HUES48 (cell line): Measurements from ENCODE around the gene HOXA13.

ENCODE experiments used
- H3K27ac ChIP-seq: one replicate; pipeline ENCODE4 v1.7.0; 2013; ENCODE audit warnings: low read depth, low read length, inconsistent platforms
- H3K27me3 ChIP-seq: 2 replicates; pipeline ENCODE4 v1.6.1; 2013; ENCODE audit warnings: mild to moderate bottlenecking, low read length; ENCODE audit not compliant: control insufficient read depth, insufficient read depth
- H3K36me3 ChIP-seq: 2 replicates; pipeline ENCODE4 v1.6.1; 2013; ENCODE audit warnings: low read length; ENCODE audit not compliant: control insufficient read depth, insufficient read depth
- H3K4me1 ChIP-seq: 2 replicates; pipeline ENCODE4 v1.6.1; 2013; ENCODE audit warnings: mild to moderate bottlenecking, low read length; ENCODE audit not compliant: control insufficient read depth, insufficient read depth
- H3K4me3 ChIP-seq: 2 replicates; pipeline ENCODE4 v1.5.1; 2013; ENCODE audit warnings: mild to moderate bottlenecking, low read depth, low read length
- H3K9ac ChIP-seq: 2 replicates; pipeline ENCODE4 v1.6.1; 2013; ENCODE audit warnings: mild to moderate bottlenecking, low read depth, low read length, moderate library complexity
- H3K9me3 ChIP-seq: 2 replicates; pipeline ENCODE4 v1.6.1; 2013; ENCODE audit warnings: low read length; ENCODE audit not compliant: control insufficient read depth, insufficient read depth

HOXA13 gene

DNA sequence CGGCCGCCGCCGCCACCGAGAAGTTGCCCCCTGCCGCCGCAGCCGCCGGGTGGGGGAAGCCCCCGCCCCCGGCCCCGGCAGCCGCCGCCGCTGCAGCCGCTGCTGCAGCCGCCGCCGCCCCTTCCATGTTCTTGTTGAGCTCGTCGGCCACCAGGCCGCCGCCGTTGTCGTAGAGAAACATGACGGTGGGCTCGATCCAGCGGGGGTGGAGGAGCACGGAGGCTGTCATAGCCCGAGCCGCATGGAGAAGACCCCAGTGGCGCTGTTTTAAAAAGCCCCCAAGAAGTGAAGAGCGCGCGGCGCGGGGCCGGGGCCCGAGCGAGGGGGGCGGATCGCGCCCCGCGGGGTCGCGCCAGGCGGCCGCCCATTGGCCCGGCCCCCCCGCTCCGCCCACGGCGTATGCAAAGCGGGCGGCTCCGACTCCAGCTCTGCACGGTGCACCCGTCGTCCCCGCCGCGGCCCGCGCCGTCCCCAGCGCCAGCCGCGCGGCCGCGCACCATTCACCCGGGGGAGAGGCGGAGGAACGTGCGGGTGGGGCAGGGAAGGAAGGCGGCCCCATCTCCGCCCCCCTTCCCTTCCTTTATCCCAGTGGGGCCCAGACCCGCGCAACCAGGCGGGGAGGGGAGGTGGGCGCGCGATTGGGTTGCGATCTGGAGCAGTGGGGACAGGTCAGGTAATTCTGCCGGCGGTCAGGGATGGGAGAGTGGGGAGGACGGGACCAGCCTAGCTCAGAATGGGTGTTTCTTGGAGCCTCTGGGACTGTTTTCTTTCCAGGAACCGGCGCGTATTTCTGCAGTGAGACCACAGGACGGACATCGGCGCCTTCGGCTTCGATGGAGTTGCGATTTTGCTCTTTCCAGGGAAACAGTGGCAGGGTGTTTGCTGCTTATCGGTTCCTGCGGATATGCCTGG, at the start of gene HOXA13:
Gene HOXA13, minus strand, starts transcription at position 243 of the 912 bp plus-strand sequence. Its CDS starts 14 bp downstream, at position 229.
- Histone ChIP-seq H3K27ac (no peak within 1 kb of the TSS), H3K27me3 (peaks cover 100% of the 10 kb centered on the region), H3K36me3 (no peaks in the 10 kb centered on the region), H3K4me1 (peaks cover 5% of the 10 kb centered on the region; the same call in 1 of the 2 replicates), H3K9me3 (no peaks in the 10 kb centered on the region), H3K9ac (no peak within 1 kb of the TSS), H3K4me3 (peak within 1 kb of the TSS; percentile 33; the same call in 1 of the 2 replicates)

DNA sequence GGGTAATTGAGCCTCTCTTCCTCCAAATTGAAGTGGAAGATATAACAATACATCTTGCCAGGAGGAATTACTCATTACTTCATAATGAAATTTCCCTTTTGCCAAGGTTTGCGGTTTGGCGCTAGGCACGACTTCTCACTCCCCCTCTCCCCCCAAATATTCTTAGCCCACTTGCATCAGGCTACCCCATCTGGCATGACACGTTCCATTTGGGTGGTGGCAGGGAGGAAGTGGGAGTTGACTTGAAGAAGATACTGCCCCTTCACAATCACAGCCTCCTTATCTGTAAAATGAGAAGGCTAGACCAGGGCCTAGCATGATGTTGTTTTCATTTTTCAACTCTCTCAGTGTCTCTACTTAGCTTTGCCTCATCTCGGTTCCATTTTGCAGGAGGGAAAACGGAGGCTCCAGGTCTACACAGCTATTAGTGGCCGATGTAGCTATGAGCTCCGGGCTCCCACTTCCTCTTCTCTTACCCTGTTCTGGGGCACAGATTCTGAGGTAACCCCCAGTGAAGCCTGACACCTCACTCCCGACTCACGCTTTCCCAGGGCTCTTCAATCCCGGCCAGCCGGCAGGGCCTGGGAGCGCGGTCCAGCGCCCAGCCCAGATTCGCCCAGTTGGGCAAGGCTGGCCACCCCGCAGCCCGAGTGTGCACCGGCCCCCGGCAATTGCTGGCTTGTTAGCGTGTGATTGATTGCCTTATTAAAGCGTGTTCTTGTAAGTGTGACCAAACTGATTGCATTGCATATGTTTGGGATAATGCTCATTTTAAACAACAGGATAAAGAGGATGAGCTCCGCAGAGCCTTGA, 49.2 kb upstream of the HOXA13 start:
- Histone ChIP-seq H3K4me1 (peaks cover 28% of the 10 kb centered on the region), H3K9me3 (no peaks in the 10 kb centered on the region), H3K9ac (no peak overlapping the region), H3K27ac (no peak overlapping the region), H3K27me3 (peaks cover 100% of the 10 kb centered on the region), H3K36me3 (no peaks in the 10 kb centered on the region), H3K4me3 (no peak overlapping the region)

DNA sequence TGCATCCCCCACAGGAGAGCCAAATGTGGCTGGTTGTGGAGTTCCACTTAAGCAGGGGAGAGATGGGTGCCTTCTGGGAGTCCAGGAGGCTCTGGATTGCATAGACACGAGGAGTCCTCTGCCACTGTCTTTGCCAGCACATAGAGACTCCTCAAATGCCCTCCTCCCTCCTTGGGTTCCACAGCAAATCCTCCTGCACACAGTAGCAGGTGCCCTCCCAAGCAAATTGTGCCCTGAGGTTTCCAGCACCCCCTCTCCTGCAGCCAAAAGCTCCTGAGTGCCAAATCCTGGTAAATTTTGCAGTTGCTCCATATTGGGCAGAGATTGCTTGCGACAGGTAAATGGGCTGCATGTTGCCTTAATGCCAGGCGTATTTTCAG, 48.5 kb upstream of the HOXA13 start:
- H3K36me3 ChIP-seq, result no peaks in the 10 kb centered on the region
- no peak overlapping the region for H3K27ac ChIP-seq
- H3K4me3 ChIP-seq, result no peak overlapping the region
- no peak overlapping the region for H3K9ac ChIP-seq
- peaks cover 33% of the 10 kb centered on the region for H3K4me1 ChIP-seq
- H3K27me3 ChIP-seq, result peaks cover 100% of the 10 kb centered on the region
- no peaks in the 10 kb centered on the region for H3K9me3 ChIP-seq

GRCh38 chr7:27247452-27248426, 47.8 kb upstream of the HOXA13 start:
- Histone ChIP-seq H3K36me3 (no peaks in the 10 kb centered on the region), H3K9me3 (no peaks in the 10 kb centered on the region), H3K9ac (no peak overlapping the region), H3K4me3 (no peak overlapping the region), H3K4me1 (peaks cover 38% of the 10 kb centered on the region), H3K27me3 (peaks cover 100% of the 10 kb centered on the region), H3K27ac (no peak overlapping the region)

GRCh38 chr7:27247000-27247399, 47.1 kb upstream of the HOXA13 start:
- H3K9me3 ChIP-seq, result no peaks in the 10 kb centered on the region

DNA sequence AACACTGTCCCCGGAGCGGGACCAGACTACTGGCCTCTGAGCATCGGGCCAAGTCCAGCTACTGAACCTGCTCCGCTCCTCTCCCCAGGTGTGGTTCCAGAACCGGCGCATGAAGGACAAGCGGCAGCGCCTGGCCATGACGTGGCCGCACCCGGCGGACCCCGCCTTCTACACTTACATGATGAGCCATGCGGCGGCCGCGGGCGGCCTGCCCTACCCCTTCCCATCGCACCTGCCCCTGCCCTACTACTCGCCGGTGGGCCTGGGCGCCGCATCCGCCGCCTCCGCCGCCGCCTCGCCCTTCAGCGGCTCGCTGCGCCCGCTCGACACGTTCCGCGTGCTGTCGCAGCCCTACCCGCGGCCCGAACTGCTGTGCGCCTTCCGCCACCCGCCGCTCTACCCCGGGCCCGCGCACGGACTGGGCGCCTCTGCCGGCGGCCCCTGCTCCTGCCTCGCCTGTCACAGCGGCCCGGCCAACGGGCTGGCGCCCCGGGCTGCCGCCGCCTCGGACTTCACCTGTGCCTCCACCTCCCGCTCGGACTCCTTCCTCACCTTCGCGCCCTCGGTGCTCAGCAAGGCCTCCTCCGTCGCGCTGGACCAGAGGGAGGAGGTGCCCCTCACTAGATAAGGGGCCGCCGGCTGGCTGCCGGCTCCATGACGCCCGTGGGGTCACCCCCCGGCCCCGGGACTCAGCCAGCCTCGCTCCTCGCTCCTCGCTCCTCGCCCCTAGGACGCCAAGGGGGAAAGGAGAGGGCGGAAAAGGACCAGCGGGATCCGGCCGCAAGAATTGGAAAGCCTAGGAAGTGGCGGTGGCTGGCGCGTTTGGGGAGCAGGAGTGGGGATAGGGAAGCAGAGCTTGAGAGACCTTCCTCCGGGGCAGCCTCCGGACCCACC, 46.2 kb upstream of the HOXA13 start:
- Histone ChIP-seq H3K27ac (no peak overlapping the region), H3K9me3 (no peaks in the 10 kb centered on the region), H3K27me3 (peaks cover 100% of the 10 kb centered on the region), H3K4me3 (peak overlapping the region; percentile 28; the same call in 1 of the 2 replicates), H3K36me3 (no peaks in the 10 kb centered on the region), H3K9ac (no peak overlapping the region), H3K4me1 (peaks cover 43% of the 10 kb centered on the region)

More at GRCh38 chr7:27247000-27247399, 47.1 kb upstream of the HOXA13 start:
- H3K4me1 ChIP-seq, result peaks cover 40% of the 10 kb centered on the region
- H3K4me3 ChIP-seq, result no peak overlapping the region
- no peak overlapping the region for H3K27ac ChIP-seq
- H3K27me3 ChIP-seq, result peaks cover 100% of the 10 kb centered on the region
- no peak overlapping the region for H3K9ac ChIP-seq
- no peaks in the 10 kb centered on the region for H3K36me3 ChIP-seq

GRCh38 chr7:27245124-27245797, 45.4 kb upstream of the HOXA13 start:
- peak overlapping the region; percentile 28; the same call in 1 of the 2 replicates for H3K4me3 ChIP-seq
- no peak overlapping the region for H3K9ac ChIP-seq
- no peak overlapping the region for H3K27ac ChIP-seq
- H3K4me1 ChIP-seq, result peaks cover 42% of the 10 kb centered on the region
- peaks cover 100% of the 10 kb centered on the region for H3K27me3 ChIP-seq
- no peaks in the 10 kb centered on the region for H3K36me3 ChIP-seq
- no peaks in the 10 kb centered on the region for H3K9me3 ChIP-seq

- H3K36me3 ChIP-seq, result no peaks in the 10 kb centered on the region
- no peak overlapping the region for H3K9ac ChIP-seq
- peaks cover 100% of the 10 kb centered on the region for H3K27me3 ChIP-seq
- no peak overlapping the region for H3K27ac ChIP-seq
- H3K4me1 ChIP-seq, result peaks cover 44% of the 10 kb centered on the region
- H3K9me3 ChIP-seq, result no peaks in the 10 kb centered on the region
- no peak overlapping the region for H3K4me3 ChIP-seq
These were observed 44.7 kb upstream of the HOXA13 start for GRCh38 chr7:27244488-27245123.
